Measurements from ENCODE around the gene PTH2R. TPM values are rescaled to one million over a fixed set of nuclear protein-coding genes. Genes with fewer than 3 reads are reported as not detected.

PTH2R gene
- total RNA-seq, 6 experiments from 2014 or later: 0.07 to 0.19 (median 0.16) TPM; not detected in 3

GRCh38 chr2:208488686-208489564, 82.3 kb downstream of the PTH2R start:
- intact Hi-C loops (cut with DNase I): no loop called here
- Histone ChIP-seq H3K27ac (no peak overlapping the region), H3K4me3 (no peak overlapping the region), H3K4me1 (no peaks in the 10 kb centered on the region), H3K27me3 (no peaks in the 10 kb centered on the region), H3K9me3 (no peaks in the 10 kb centered on the region), H3K36me3 (no peaks in the 10 kb centered on the region)
- TF ChIP-seq POLR2A (IDR thresholded peaks at IDR 0.05) (no peak), CTCF (IDR thresholded peaks at IDR 0.05) (no peak)
- ATAC-seq: no peak
- WGBS (ENCODE audit: insufficient coverage, low coverage, low lambda C conversion rate, missing lambda C conversion rate): 35% methylated on average over 12 of the region's 12 CpGs
- no peak for DNase-seq

GRCh38 chr2:208489687-208490086, 83.1 kb downstream of the PTH2R start:
- 27% methylated on average over 2 of the region's 2 CpGs for WGBS (ENCODE audit: insufficient coverage, low coverage, low lambda C conversion rate, missing lambda C conversion rate)

GRCh38 chr2:208490492-208490891, 83.9 kb downstream of the PTH2R start:
- ATAC-seq (no peak), DNase-seq (no peak)
- H3K9me3 ChIP-seq: no peaks in the 10 kb centered on the region
- H3K36me3 ChIP-seq: no peaks in the 10 kb centered on the region
- no peak overlapping the region for H3K4me3 ChIP-seq
- H3K27me3 ChIP-seq: no peaks in the 10 kb centered on the region
- intact Hi-C loops (cut with DNase I): no loop called here
- 45% methylated on average over 2 of the region's 2 CpGs for WGBS (ENCODE audit: insufficient coverage, low coverage, low lambda C conversion rate, missing lambda C conversion rate)
- H3K4me1 ChIP-seq: no peaks in the 10 kb centered on the region
- H3K27ac ChIP-seq: no peak overlapping the region
- TF ChIP-seq CTCF (IDR thresholded peaks at IDR 0.05): no peak
- no peak for TF ChIP-seq POLR2A (IDR thresholded peaks at IDR 0.05)

More at GRCh38 chr2:208489687-208490086, 83.1 kb downstream of the PTH2R start:
- DNase-seq (no peak), ATAC-seq (no peak)
- H3K36me3 ChIP-seq: no peaks in the 10 kb centered on the region
- H3K4me3 ChIP-seq: no peak overlapping the region
- H3K27me3 ChIP-seq: no peaks in the 10 kb centered on the region
- no peak overlapping the region for H3K27ac ChIP-seq
- intact Hi-C loops (cut with DNase I): no loop called here
- no peaks in the 10 kb centered on the region for H3K4me1 ChIP-seq
- TF ChIP-seq CTCF (IDR thresholded peaks at IDR 0.05) (no peak), POLR2A (IDR thresholded peaks at IDR 0.05) (no peak)
- no peaks in the 10 kb centered on the region for H3K9me3 ChIP-seq

GRCh38 chr2:208491641-208492040, 85.0 kb downstream of the PTH2R start:
- ATAC-seq (no peak), DNase-seq (no peak)
- TF ChIP-seq POLR2A (IDR thresholded peaks at IDR 0.05) (no peak), CTCF (IDR thresholded peaks at IDR 0.05) (no peak)
- H3K9me3 ChIP-seq: no peaks in the 10 kb centered on the region
- WGBS (ENCODE audit: insufficient coverage, low coverage, low lambda C conversion rate, missing lambda C conversion rate): 6% methylated on average over 1 of the region's 2 CpGs
- no peak overlapping the region for H3K4me3 ChIP-seq
- H3K4me1 ChIP-seq: no peaks in the 10 kb centered on the region
- intact Hi-C loops (cut with DNase I): no loop called here
- no peaks in the 10 kb centered on the region for H3K27me3 ChIP-seq
- no peaks in the 10 kb centered on the region for H3K36me3 ChIP-seq
- no peak overlapping the region for H3K27ac ChIP-seq

Measured in right lobe of liver (tissue), 6 donors.